HCT116 (cell line): ENCODE data around the gene ZNF695.

Source experiments
- CBX3 ChIP-seq: IDR thresholded peaks from 2 replicates; pipeline ENCODE4 v1.6.1; 2012; ENCODE audit warnings: low read depth
- EZH2 ChIP-seq: fragments of 200-600 bp; sonication (generic); IDR thresholded peaks from 2 replicates; pipeline ENCODE4 v1.6.1; 2017; ENCODE audit warnings: antibody characterized with exemption, mixed run types
- EZH2phosphoT487 ChIP-seq: fragments of 200-600 bp; IDR thresholded peaks from 2 replicates; pipeline ENCODE4 v1.6.1; 2018; ENCODE audit warnings: antibody characterized with exemption, borderline replicate concordance
- POLR2A ChIP-seq: IDR thresholded peaks from 2 replicates; pipeline ENCODE4 v1.7.0; 2011; ENCODE audit warnings: borderline replicate concordance; ENCODE audit not compliant: insufficient read depth, insufficient read length; ENCODE audit errors: extremely low read depth
- POLR2AphosphoS5 ChIP-seq: IDR thresholded peaks from 2 replicates; pipeline ENCODE4 v1.6.1; 2011; ENCODE audit warnings: mild to moderate bottlenecking, low read depth, low read length, moderate library complexity
- SIN3A ChIP-seq: IDR thresholded peaks from 2 replicates; pipeline ENCODE4 v1.6.1; 2012; ENCODE audit warnings: low read depth
- TCF7L2 ChIP-seq: IDR thresholded peaks from 2 replicates; pipeline ENCODE4 v1.7.0; 2011; ENCODE audit warnings: borderline replicate concordance, inconsistent platforms; ENCODE audit not compliant: insufficient read depth, insufficient read length; ENCODE audit errors: extremely low read depth
- YY1 ChIP-seq: IDR thresholded peaks from 2 replicates; pipeline ENCODE4 v1.6.1; 2011; ENCODE audit warnings: low read length, low read depth, moderate library complexity, mild to moderate bottlenecking; ENCODE audit not compliant: insufficient replicate concordance; ENCODE audit errors: extremely low read depth
- ZFX ChIP-seq: fragments of 450-650 bp; IDR thresholded peaks from 2 replicates; pipeline ENCODE4 v1.6.1; 2017
- TF ChIP-seq, protein P1 (sequence below), 3 experiments: fragments of 200-600 bp in 1 of 3; sonication (generic) in 1 of 3; IDR thresholded peaks in 2 of 3; conservative IDR thresholded peaks in 1 of 3; 2 replicates each; pipeline ENCODE4 v1.5.1; 2012 to 2017; ENCODE audit warnings: low read depth in 2 of 3, low read length in 2 of 3, antibody characterized with exemption in 1 of 3, borderline replicate concordance in 1 of 3, control low read depth in 1 of 3, mild to moderate bottlenecking in 1 of 3, mixed read lengths in 1 of 3, mixed run types in 1 of 3, moderate library complexity in 1 of 3; ENCODE audit not compliant: insufficient read depth in 1 of 3
- TF ChIP-seq, protein P2 (sequence below): IDR thresholded peaks from 2 replicates; pipeline ENCODE4 v1.6.1; 2011; ENCODE audit warnings: mild to moderate bottlenecking, low read length, moderate library complexity; ENCODE audit not compliant: insufficient replicate concordance; ENCODE audit errors: extremely low read depth
- TF ChIP-seq, protein P3 (sequence below): IDR thresholded peaks from 2 replicates; pipeline ENCODE4 v1.6.1; 2012

DNA sequence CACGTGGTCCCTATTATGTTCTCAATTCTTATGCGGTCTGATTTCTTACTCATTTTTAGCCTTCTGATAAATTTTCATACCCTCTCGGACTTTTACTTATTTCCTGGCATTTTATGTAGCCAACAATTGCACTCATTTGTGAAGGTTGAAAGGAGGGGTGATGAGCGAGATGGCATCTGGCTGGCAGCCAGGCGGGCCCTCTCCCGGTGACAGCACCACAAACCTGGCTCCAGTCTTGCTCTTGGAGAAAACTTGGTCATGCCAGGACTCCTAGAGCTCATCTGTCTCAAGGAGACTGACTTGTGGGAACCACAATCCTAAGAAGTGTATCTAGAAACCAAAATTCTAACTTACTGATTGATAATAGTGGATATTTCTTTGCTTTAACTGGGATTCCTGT lies 61.5 kb downstream of the ZNF695 start:
- TF ChIP-seq ZFX = no peak
- TF ChIP-seq, protein P1, sequence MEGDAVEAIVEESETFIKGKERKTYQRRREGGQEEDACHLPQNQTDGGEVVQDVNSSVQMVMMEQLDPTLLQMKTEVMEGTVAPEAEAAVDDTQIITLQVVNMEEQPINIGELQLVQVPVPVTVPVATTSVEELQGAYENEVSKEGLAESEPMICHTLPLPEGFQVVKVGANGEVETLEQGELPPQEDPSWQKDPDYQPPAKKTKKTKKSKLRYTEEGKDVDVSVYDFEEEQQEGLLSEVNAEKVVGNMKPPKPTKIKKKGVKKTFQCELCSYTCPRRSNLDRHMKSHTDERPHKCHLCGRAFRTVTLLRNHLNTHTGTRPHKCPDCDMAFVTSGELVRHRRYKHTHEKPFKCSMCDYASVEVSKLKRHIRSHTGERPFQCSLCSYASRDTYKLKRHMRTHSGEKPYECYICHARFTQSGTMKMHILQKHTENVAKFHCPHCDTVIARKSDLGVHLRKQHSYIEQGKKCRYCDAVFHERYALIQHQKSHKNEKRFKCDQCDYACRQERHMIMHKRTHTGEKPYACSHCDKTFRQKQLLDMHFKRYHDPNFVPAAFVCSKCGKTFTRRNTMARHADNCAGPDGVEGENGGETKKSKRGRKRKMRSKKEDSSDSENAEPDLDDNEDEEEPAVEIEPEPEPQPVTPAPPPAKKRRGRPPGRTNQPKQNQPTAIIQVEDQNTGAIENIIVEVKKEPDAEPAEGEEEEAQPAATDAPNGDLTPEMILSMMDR (IDR thresholded peaks at IDR 0.05 in 2 of 3, conservative IDR thresholded peaks at IDR 0.05 in 1 of 3; ENCODE audit: borderline replicate concordance in 1 of 3, insufficient read depth in 1 of 3, low read depth in 2 of 3, low read length in 2 of 3) = no peak
- no peak for TF ChIP-seq CBX3
- no peak for TF ChIP-seq YY1
- no peak for TF ChIP-seq POLR2AphosphoS5
- TF ChIP-seq, protein P2, sequence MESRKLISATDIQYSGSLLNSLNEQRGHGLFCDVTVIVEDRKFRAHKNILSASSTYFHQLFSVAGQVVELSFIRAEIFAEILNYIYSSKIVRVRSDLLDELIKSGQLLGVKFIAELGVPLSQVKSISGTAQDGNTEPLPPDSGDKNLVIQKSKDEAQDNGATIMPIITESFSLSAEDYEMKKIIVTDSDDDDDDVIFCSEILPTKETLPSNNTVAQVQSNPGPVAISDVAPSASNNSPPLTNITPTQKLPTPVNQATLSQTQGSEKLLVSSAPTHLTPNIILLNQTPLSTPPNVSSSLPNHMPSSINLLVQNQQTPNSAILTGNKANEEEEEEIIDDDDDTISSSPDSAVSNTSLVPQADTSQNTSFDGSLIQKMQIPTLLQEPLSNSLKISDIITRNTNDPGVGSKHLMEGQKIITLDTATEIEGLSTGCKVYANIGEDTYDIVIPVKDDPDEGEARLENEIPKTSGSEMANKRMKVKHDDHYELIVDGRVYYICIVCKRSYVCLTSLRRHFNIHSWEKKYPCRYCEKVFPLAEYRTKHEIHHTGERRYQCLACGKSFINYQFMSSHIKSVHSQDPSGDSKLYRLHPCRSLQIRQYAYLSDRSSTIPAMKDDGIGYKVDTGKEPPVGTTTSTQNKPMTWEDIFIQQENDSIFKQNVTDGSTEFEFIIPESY = no peak
- no peak for TF ChIP-seq EZH2
- TF ChIP-seq POLR2A = no peak
- TF ChIP-seq, protein P3, sequence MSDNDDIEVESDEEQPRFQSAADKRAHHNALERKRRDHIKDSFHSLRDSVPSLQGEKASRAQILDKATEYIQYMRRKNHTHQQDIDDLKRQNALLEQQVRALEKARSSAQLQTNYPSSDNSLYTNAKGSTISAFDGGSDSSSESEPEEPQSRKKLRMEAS = no peak
- TF ChIP-seq TCF7L2 = no peak
- no peak for TF ChIP-seq EZH2phosphoT487
- TF ChIP-seq SIN3A = no peak
